Stomach smooth muscle (tissue), 2 donors: Measurements from ENCODE around the gene KREMEN2.

ENCODE experiments used
- H3K27ac ChIP-seq: one replicate; pipeline ENCODE4 v1.7.0; 2013; ENCODE audit warnings: mild to moderate bottlenecking, low read length, inconsistent platforms
- H3K27me3 ChIP-seq, 2 donors: one replicate each; pipeline ENCODE4 v1.7.0; 2013; ENCODE audit warnings: low read length in 2 of 2; ENCODE audit not compliant: insufficient read depth in 2 of 2, control insufficient read depth in 1 of 2
- H3K36me3 ChIP-seq, 2 donors: one replicate each; pipeline ENCODE4 v1.7.0; 2013; ENCODE audit warnings: low read length in 2 of 2; ENCODE audit not compliant: control insufficient read depth in 2 of 2, insufficient read depth in 2 of 2
- H3K4me1 ChIP-seq: one replicate; pipeline ENCODE4 v1.7.0; 2013; ENCODE audit warnings: low read length; ENCODE audit not compliant: control insufficient read depth, insufficient read depth
- H3K4me3 ChIP-seq, 2 donors: one replicate each; pipeline ENCODE4 v1.7.0; 2013; ENCODE audit warnings: low read length in 2 of 2
- H3K9ac ChIP-seq, 2 donors: one replicate each; pipeline ENCODE4 v1.7.0; 2013; ENCODE audit warnings: low read length in 2 of 2, mild to moderate bottlenecking in 1 of 2
- H3K9me3 ChIP-seq, 2 donors: one replicate each; pipeline ENCODE4 v1.7.0; 2013; ENCODE audit warnings: low read length in 2 of 2; ENCODE audit not compliant: control insufficient read depth in 2 of 2
- donor health status: healthy.
- donor health status: Pancreatic carcinoma.

The KREMEN2 gene

DNA sequence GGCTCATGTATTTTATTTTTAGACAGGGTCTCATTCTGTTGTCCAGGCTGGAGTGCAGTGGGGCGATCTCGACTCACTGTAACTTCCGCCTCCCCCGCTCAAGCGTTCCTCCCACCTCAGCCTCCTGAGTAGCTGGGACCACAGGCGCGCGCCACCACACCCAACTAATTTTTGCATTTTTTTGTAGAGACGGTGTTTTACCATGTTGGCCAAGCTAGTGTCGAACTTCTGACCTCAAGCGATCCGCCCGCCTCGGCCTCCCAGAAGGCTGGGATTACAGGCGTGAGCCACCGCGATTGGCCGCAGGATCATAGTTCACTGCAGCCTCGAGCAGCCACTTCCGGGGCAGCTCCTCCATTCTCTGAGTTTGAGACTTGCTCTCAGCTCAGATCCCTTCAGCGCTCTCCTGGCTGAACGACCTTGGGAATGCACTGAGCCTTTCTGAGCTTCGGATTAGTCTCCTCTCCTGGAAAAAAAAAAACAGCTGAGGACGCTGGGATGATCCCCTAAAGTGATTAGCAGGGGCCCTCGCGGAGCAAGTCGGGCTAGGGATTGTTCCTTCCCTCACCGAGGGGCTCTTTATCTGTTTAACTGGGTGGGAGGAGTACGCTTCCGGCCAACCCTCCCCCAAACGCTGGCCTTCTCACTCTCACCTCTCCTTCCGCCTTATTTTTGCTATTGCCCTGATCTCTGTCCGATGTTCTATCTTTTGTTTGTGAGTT is 17.3 kb downstream of the KREMEN2 start:
- H3K27ac ChIP-seq, result no peak overlapping the region
- H3K4me3 ChIP-seq, result peak overlapping the region; percentile 86 to 88
- peaks cover 25% of the 10 kb centered on the region for H3K4me1 ChIP-seq
- H3K36me3 ChIP-seq, result no peaks in the 10 kb centered on the region
- H3K9me3 ChIP-seq, result no peaks in the 10 kb centered on the region
- peak overlapping the region in 1 of 2 donors; percentile 91 for H3K9ac ChIP-seq
- peaks cover 0 to 7% of the 10 kb centered on the region in 2 donors for H3K27me3 ChIP-seq

- peaks cover 25% of the 10 kb centered on the region for H3K4me1 ChIP-seq
- no peak overlapping the region for H3K4me3 ChIP-seq
- H3K27me3 ChIP-seq, result peaks cover 0 to 7% of the 10 kb centered on the region in 2 donors
- H3K9ac ChIP-seq, result no peak overlapping the region
- no peak overlapping the region for H3K27ac ChIP-seq
- no peaks in the 10 kb centered on the region for H3K36me3 ChIP-seq
- no peaks in the 10 kb centered on the region for H3K9me3 ChIP-seq
Measured at GRCh38 chr16:2981899-2982250, 17.8 kb downstream of the KREMEN2 start.

GRCh38 chr16:2982402-2982801 is 18.3 kb downstream of the KREMEN2 start:
- no peaks in the 10 kb centered on the region for H3K9me3 ChIP-seq
- H3K27me3 ChIP-seq, result peaks cover 0 to 11% of the 10 kb centered on the region in 2 donors
- H3K27ac ChIP-seq, result no peak overlapping the region
- H3K36me3 ChIP-seq, result no peaks in the 10 kb centered on the region
- peaks cover 25% of the 10 kb centered on the region for H3K4me1 ChIP-seq
- H3K4me3 ChIP-seq, result no peak overlapping the region
- no peak overlapping the region for H3K9ac ChIP-seq

DNA sequence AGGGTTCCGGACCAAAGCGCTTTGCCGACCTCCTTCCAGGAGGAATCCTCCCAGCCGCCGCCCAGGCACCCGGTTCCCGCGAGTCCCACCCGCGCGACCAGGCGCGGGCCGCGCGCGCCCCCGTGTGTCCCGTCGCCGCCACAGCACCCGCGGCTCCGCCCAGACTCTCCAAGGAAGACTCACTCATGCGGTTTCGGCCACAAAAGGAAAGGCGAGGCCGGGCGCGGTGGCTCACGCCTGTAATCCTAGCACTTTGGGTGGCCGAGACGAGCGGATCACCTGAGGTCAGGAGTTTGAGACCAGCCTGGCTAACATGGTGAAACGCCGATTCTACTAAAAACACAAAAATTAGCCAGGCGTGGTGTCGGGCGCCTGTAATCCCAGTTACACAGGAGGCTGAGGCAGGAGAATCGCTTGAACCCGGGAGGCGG is 19.6 kb downstream of the KREMEN2 start:
- no peaks in the 10 kb centered on the region for H3K36me3 ChIP-seq
- no peak overlapping the region for H3K27ac ChIP-seq
- peak overlapping the region in 1 of 2 donors; percentile 29 for H3K4me3 ChIP-seq
- H3K9me3 ChIP-seq, result no peaks in the 10 kb centered on the region
- no peak overlapping the region for H3K9ac ChIP-seq
- peaks cover 25% of the 10 kb centered on the region for H3K4me1 ChIP-seq
- peaks cover 0 to 11% of the 10 kb centered on the region in 2 donors for H3K27me3 ChIP-seq

GRCh38 chr16:2985462-2985861 is 21.4 kb downstream of the KREMEN2 start:
- Histone ChIP-seq H3K4me3 (no peak overlapping the region), H3K4me1 (peaks cover 19% of the 10 kb centered on the region), H3K27me3 (peaks cover 4 to 7% of the 10 kb centered on the region in 2 donors), H3K36me3 (no peaks in the 10 kb centered on the region), H3K9me3 (no peaks in the 10 kb centered on the region), H3K27ac (no peak overlapping the region), H3K9ac (no peak overlapping the region)

DNA sequence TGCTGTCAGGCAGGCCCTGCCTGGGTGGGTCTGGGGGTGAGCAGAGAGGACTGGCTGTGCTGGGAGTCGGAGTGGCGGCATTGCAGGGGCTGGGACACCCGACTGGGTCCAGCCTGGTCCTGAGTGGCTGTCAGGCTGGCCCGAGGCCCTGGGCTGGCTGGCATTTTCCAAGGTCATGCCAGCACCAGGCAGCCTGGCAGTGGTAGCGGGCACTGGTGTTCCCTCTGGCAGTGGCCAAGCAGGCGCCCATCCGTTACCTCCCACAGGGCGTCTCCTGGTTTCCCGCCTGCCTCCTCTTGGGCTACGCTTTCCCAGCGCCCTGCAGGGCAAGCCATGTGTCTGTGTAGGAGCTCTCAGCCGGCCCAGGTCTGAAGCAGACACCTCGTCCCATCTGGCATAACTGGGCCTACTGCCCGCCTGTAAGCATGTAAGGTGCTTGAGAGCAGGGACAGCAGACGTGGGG is 21.8 kb downstream of the KREMEN2 start:
- Histone ChIP-seq H3K4me3 (no peak overlapping the region), H3K36me3 (no peaks in the 10 kb centered on the region), H3K27me3 (peaks cover 5 to 7% of the 10 kb centered on the region in 2 donors), H3K9me3 (no peaks in the 10 kb centered on the region), H3K9ac (no peak overlapping the region), H3K4me1 (peaks cover 16% of the 10 kb centered on the region), H3K27ac (no peak overlapping the region)

DNA sequence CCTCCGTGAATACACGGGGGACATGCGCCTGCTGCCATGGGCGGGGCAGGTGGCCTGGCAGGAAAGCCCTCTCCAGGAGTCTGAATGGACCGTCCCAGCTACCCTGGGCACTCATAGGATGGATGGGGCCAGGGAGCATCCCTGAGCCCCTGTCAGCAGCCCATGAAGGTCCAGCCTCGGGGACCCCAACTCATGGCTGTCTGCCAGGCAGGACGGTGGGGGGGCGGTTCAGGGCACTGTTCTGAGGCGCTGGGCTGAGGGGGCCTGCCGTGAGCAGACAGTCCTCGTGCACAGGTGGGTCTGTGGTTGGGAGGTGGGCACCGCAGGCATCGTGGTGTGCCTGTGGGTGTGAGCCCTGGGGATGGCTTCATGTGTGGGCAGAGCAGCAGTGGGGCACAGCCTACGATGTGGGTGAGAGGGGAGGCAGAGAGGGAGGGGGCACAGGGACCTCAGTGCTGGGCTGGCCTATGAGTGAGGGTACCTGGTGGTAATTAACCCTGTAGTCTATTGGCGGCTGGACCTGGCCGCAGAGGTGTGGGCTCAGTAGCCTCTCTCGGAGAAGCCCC is 22.6 kb downstream of the KREMEN2 start:
- H3K4me3 ChIP-seq, result no peak overlapping the region

GRCh38 chr16:2987286-2987685 is 23.2 kb downstream of the KREMEN2 start:
- H3K27ac ChIP-seq, result no peak overlapping the region
- H3K9me3 ChIP-seq, result no peaks in the 10 kb centered on the region

More for the DNA sequence above, 22.6 kb downstream of the KREMEN2 start:
- no peaks in the 10 kb centered on the region for H3K9me3 ChIP-seq
- H3K27me3 ChIP-seq, result peaks cover 5 to 7% of the 10 kb centered on the region in 2 donors
- H3K36me3 ChIP-seq, result no peaks in the 10 kb centered on the region
- no peak overlapping the region for H3K9ac ChIP-seq
- H3K4me1 ChIP-seq, result peaks cover 12% of the 10 kb centered on the region
- H3K27ac ChIP-seq, result no peak overlapping the region

GRCh38 chr16:2987833-2988232 is 23.8 kb downstream of the KREMEN2 start:
- no peak overlapping the region for H3K27ac ChIP-seq
- no peaks in the 10 kb centered on the region for H3K9me3 ChIP-seq
- H3K4me3 ChIP-seq, result no peak overlapping the region
- no peaks in the 10 kb centered on the region for H3K36me3 ChIP-seq
- H3K27me3 ChIP-seq, result peaks cover 5 to 7% of the 10 kb centered on the region in 2 donors
- H3K4me1 ChIP-seq, result peaks cover 12% of the 10 kb centered on the region
- H3K9ac ChIP-seq, result no peak overlapping the region

More at GRCh38 chr16:2987286-2987685, 23.2 kb downstream of the KREMEN2 start:
- peaks cover 12% of the 10 kb centered on the region for H3K4me1 ChIP-seq
- H3K36me3 ChIP-seq, result no peaks in the 10 kb centered on the region
- no peak overlapping the region for H3K9ac ChIP-seq
- H3K27me3 ChIP-seq, result peaks cover 5 to 7% of the 10 kb centered on the region in 2 donors
- H3K4me3 ChIP-seq, result no peak overlapping the region

DNA sequence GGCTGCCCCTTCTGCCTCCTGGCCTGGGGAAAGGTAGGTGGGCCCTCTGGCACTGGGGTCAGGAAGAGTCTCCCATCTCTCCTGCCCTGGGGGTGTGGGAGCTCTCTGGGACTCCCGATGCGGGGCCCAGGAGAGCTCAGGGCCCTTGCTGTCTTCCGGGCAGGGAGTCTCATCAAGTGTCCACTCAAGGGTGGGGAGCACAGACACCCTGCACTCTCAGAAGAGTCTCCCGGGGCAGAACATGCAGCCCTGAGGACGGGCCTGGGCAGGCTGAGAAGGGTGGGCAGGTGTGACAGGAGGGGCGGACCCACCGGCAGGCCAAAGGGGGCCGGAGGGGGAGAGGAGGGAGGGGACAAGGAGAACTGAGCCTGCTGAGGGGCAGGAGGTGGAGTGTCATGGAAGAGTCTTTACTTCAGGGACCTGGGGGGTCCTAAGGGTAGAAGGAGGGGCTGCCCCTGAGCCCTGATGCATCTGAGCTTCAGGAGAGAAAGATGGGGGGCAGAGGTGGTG is 24.6 kb downstream of the KREMEN2 start:
- Histone ChIP-seq H3K36me3 (no peaks in the 10 kb centered on the region), H3K9ac (no peak overlapping the region), H3K27ac (no peak overlapping the region), H3K9me3 (no peaks in the 10 kb centered on the region), H3K27me3 (peaks cover 5 to 7% of the 10 kb centered on the region in 2 donors), H3K4me1 (peaks cover 11% of the 10 kb centered on the region), H3K4me3 (no peak overlapping the region)

DNA sequence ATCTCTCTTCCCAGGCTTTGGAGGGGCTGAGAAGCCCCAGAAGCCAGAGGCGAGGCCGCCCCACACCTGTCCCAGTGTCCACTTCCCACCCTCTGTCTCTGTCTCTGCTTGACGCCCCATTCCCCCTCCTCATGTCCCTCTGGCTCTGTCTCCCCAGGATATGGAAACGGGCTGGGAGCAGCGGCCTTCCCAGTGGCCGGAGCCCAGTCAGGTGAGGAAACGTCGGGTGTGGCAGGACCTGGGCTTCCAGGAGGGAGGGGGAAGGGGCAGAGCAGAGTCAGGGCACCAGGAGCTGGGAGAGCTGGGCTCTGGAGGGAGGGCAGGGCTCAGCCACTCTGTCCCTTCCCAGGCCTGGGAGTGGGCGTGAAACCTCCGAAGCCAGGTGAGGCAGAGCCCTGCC is 26.8 kb downstream of the KREMEN2 start:
- H3K4me3 ChIP-seq, result no peak overlapping the region
- H3K4me1 ChIP-seq, result no peaks in the 10 kb centered on the region
- peaks cover 5 to 6% of the 10 kb centered on the region in 2 donors for H3K27me3 ChIP-seq
- H3K9me3 ChIP-seq, result no peaks in the 10 kb centered on the region
- no peak overlapping the region for H3K27ac ChIP-seq
- H3K36me3 ChIP-seq, result no peaks in the 10 kb centered on the region
- H3K9ac ChIP-seq, result no peak overlapping the region
